Stimulated activated naive B cell treated with anti-CD40 and anti-IgM and Interleukin-4, amounts not matched to agents 10 μg/mL and 1 μg/mL and 100 μg/mL, for 72 hours (primary cell): ENCODE results near the gene RBM48.

ENCODE experiments used
- ATAC-seq, 2 donors: fragments of 150-1000 bp; cut with Tn5 transposase; replicated peaks; 2 replicates each; pipeline ENCODE4 v1.10.0; 2021; ENCODE audit warnings: moderate library complexity in 1 of 2
- DNase-seq: peaks from one replicate; pipeline ENCODE4 v3.0.0; 2021
- H3K27ac Mint-ChIP-seq: one replicate; pipeline ENCODE4 v1.8.0; 2022; ENCODE audit warnings: mild to moderate bottlenecking, mixed read lengths
- H3K27me3 Mint-ChIP-seq, 2 donors: one replicate each; pipeline ENCODE4 v1.8.0; 2022; ENCODE audit warnings: mixed read lengths in 2 of 2
- H3K36me3 Mint-ChIP-seq, 2 donors: one replicate each; pipeline ENCODE4 v1.8.0; 2022; ENCODE audit warnings: mixed read lengths in 2 of 2, mild to moderate bottlenecking in 1 of 2
- H3K4me1 Mint-ChIP-seq, 2 donors: one replicate each; pipeline ENCODE4 v1.8.0; 2022; ENCODE audit warnings: mixed read lengths in 2 of 2, mild to moderate bottlenecking in 1 of 2
- H3K4me3 Mint-ChIP-seq, 2 donors: one replicate each; pipeline ENCODE4 v1.8.0; 2022; ENCODE audit warnings: mild to moderate bottlenecking in 2 of 2, mixed read lengths in 2 of 2, moderate library complexity in 1 of 2
- H3K9me3 Mint-ChIP-seq, 2 donors: one replicate each; pipeline ENCODE4 v1.8.0; 2022; ENCODE audit warnings: mixed read lengths in 2 of 2, mild to moderate bottlenecking in 1 of 2

RBM48 gene

DNA sequence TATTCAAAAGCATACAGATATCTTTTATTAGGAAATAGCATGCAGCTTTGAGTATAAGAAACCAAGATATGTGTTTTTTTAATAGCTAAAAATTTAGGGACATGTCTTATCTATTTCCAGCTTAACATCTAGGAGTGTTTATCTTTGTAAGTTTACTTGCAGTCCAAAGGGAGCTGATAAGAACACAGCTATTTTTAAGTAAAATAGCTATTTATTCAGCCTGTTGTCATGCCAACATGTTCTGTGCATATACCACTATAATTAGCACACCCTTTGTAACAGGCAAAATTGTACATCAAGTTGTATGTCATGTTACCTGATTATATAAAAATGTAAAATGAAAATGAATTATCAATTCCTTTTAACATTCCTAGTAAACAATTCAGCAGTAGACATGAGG is 32.0 kb downstream of the RBM48 start:
- H3K4me1 Mint-ChIP-seq = no peaks in the 10 kb centered on the region
- H3K27ac Mint-ChIP-seq = peak overlapping the region; percentile 51
- peaks cover 16 to 34% of the 10 kb centered on the region in 2 donors for H3K36me3 Mint-ChIP-seq
- H3K27me3 Mint-ChIP-seq = no peaks in the 10 kb centered on the region
- no peak overlapping the region for H3K4me3 Mint-ChIP-seq
- DNase-seq (no peak), ATAC-seq (no peak)
- no peaks in the 10 kb centered on the region for H3K9me3 Mint-ChIP-seq

DNA sequence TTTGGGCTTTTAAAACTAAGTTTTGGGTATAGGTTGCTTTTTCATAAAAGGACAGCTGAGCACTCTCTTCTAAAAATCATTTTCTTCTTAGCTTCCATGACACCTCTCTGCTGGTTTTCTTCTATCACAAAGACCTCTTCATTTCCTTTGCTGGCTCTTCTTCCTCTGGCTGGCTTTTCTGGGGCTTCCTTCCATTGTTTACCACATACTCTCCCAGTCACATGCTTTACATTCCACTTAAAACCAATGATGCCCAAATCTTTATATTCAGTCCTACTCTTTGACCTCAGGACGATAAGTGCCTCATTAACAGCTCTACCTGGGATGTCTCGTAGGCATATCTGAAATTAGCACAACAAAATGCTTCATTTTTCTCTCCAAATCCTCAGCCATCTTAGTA is 34.8 kb downstream of the RBM48 start:
- no peaks in the 10 kb centered on the region for H3K4me1 Mint-ChIP-seq
- ATAC-seq (no peak), DNase-seq (no peak)
- H3K36me3 Mint-ChIP-seq = peaks cover 22 to 30% of the 10 kb centered on the region in 2 donors
- H3K9me3 Mint-ChIP-seq = no peaks in the 10 kb centered on the region
- H3K4me3 Mint-ChIP-seq = no peak overlapping the region
- no peak overlapping the region for H3K27ac Mint-ChIP-seq
- H3K27me3 Mint-ChIP-seq = no peaks in the 10 kb centered on the region

DNA sequence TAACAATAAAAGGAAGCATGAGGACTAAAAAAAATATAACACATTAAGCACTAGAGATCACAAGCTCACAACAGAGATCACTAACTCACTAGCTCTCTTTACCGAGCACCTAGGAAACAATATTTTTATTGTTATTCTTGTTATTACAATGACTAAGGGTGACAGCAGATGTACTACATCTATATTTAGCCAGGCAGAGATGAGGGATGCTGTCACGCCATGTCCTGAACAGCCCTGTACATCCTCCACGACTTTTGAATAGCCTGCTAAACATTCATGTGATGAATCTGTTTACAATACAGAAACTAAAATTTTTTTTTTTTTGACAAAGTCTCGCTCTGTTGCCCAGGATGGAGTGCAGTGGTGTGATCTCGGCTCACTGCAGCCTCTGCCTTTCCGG is 38.9 kb downstream of the RBM48 start:
- DNase-seq (no peak), ATAC-seq (no peak)
- Mint-ChIP-seq H3K9me3 (no peaks in the 10 kb centered on the region), H3K27ac (peak overlapping the region; percentile 59), H3K4me1 (no peaks in the 10 kb centered on the region), H3K4me3 (no peak overlapping the region), H3K36me3 (peaks cover 30 to 39% of the 10 kb centered on the region in 2 donors), H3K27me3 (no peaks in the 10 kb centered on the region)

- Mint-ChIP-seq H3K4me1 (peaks cover 0 to under 1% of the 10 kb centered on the region in 2 donors), H3K36me3 (peaks cover 28 to 31% of the 10 kb centered on the region in 2 donors), H3K27me3 (no peaks in the 10 kb centered on the region), H3K4me3 (no peak overlapping the region), H3K27ac (no peak overlapping the region), H3K9me3 (no peaks in the 10 kb centered on the region)
- no peak for DNase-seq
- ATAC-seq = no peak
Measured at GRCh38 chr7:92569137-92569536, 40.5 kb downstream of the RBM48 start.

GRCh38 chr7:92576296-92576695 is 47.7 kb downstream of the RBM48 start:
- Mint-ChIP-seq H3K9me3 (no peaks in the 10 kb centered on the region), H3K4me3 (no peak overlapping the region), H3K36me3 (peaks cover 18 to 35% of the 10 kb centered on the region in 2 donors), H3K4me1 (peaks cover 0 to 4% of the 10 kb centered on the region in 2 donors), H3K27me3 (no peaks in the 10 kb centered on the region), H3K27ac (no peak overlapping the region)
- DNase-seq = no peak
- no peak for ATAC-seq

GRCh38 chr7:92582948-92583347 is 54.4 kb downstream of the RBM48 start:
- Mint-ChIP-seq H3K4me3 (no peak overlapping the region), H3K27me3 (no peaks in the 10 kb centered on the region), H3K9me3 (peaks cover 0 to 4% of the 10 kb centered on the region in 2 donors), H3K27ac (no peak overlapping the region), H3K36me3 (peaks cover 12 to 39% of the 10 kb centered on the region in 2 donors), H3K4me1 (peaks cover 16 to 41% of the 10 kb centered on the region in 2 donors)
- DNase-seq (no peak), ATAC-seq (no peak)

DNA sequence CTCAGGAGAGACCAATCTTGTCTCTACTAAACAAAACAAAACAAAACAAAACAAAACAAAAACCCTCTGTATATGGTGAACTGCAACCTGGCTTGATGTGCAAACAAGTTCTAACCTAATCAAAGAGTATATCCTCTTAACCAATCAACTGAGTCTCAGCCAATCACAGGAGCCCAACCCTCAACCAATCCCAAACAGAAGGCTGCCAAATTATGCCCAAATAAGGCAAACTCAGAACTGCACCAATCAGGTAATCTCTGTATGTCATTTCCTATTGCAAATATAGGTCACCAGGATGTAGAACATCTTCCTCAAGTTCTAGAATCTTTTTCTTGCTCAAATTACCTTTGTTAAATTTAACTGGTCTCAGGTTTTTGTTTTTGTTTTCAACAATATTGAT is 56.4 kb downstream of the RBM48 start:
- DNase-seq = no peak
- Mint-ChIP-seq H3K36me3 (peaks cover 13 to 30% of the 10 kb centered on the region in 2 donors), H3K4me3 (no peak overlapping the region), H3K9me3 (peaks cover 0 to 4% of the 10 kb centered on the region in 2 donors), H3K27ac (peak overlapping the region; percentile 51), H3K27me3 (no peaks in the 10 kb centered on the region), H3K4me1 (peaks cover 24 to 60% of the 10 kb centered on the region in 2 donors)
- ATAC-seq = no peak

DNA sequence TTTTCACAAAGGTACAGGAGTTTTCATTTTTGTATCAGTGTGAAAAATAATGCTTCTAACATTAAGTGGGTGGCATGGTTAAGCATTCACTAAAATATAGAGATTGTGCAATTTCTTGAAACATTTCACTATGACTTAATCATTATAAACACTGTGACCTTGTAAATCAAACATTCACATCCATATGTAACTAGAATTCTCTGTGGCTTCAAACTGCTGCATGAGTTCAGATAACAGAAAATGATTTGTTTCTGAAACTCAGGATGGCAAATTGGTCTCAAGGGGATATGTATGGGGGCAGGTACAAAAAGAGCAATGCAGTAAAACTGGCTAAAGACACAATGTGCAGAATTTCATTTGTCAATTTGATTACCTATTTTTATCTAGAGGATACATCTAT is 57.8 kb downstream of the RBM48 start:
- ATAC-seq = no peak
- H3K4me1 Mint-ChIP-seq = peaks cover 24 to 60% of the 10 kb centered on the region in 2 donors
- no peak overlapping the region for H3K4me3 Mint-ChIP-seq
- peaks cover 10 to 25% of the 10 kb centered on the region in 2 donors for H3K36me3 Mint-ChIP-seq
- no peak for DNase-seq
- no peak overlapping the region for H3K27ac Mint-ChIP-seq
- H3K27me3 Mint-ChIP-seq = no peaks in the 10 kb centered on the region
- H3K9me3 Mint-ChIP-seq = peaks cover 0 to 4% of the 10 kb centered on the region in 2 donors

DNA sequence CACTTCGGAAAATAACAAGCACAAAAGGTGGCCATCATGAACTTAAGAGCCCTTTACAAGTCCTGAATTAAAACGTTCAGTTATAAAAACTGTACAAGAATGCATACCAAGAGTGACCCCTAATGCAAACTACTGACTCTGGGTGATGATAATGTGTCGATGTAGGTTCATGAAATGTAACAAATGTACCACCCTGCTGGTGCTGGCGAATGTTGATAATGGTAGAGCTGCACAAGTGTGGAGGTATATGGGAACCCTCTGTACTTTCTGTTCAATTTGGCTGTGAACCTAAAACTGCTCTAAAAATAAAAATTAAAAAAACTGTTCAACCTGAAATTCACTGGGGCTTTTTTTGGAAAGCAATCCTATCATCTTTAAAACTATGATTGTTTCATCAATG is 58.2 kb downstream of the RBM48 start:
- Mint-ChIP-seq H3K36me3 (peaks cover 10 to 25% of the 10 kb centered on the region in 2 donors), H3K4me3 (no peak overlapping the region), H3K27ac (peak overlapping the region; percentile 9), H3K4me1 (peaks cover 24 to 60% of the 10 kb centered on the region in 2 donors), H3K9me3 (peaks cover 0 to 4% of the 10 kb centered on the region in 2 donors), H3K27me3 (no peaks in the 10 kb centered on the region)
- ATAC-seq (no peak), DNase-seq (no peak)
